Heart left ventricle (tissue), 13 donors: ENCODE data around the gene FAAP24.

Experiments
- POLR2A ChIP-seq, 2 donors: fragments of 450-650 bp; IDR thresholded peaks; one replicate each; pipeline ENCODE4 v1.6.1; 2017; ENCODE audit warnings: antibody characterized with exemption in 2 of 2, mild to moderate bottlenecking in 2 of 2, moderate library complexity in 2 of 2
- TF ChIP-seq, protein P1 (sequence below), 12 donors: fragments of 200-600 bp; sonication (generic) in 4 of 12; IDR thresholded peaks; one replicate each; pipeline versions ENCODE4 v1.5.0 to v1.8.0; 2018 to 2022; ENCODE audit warnings: antibody characterized with exemption in 12 of 12, mild to moderate bottlenecking in 5 of 12
- donor health status: ischemic (EF 13 %, LVEDD 7.1; RV severe dilation, severe dysfunction).
- donor health status: DM: no; HTN: yes; CAD: no.
- donor health status: DM: no; HTN: no; CAD: no.
- donor health status: ischemic (EF 25% LVEDD 6.9; RV normal size, moderate dysfunction).
- donor health status: ischemic (EF 25% LVEDD 5.7; RV mildly dilated, moderate dysfunction).
- donor health status: ischemic (EF 35%, LVEDD 5.7; RV mildly dilated, moderate dysfunction).
- donor health status: nonischemic (EF 11% LVEDD 7.7; RV severe dilation, severe dysfunction).
- donor health status: DM: yes; HTN: yes; CAD: no.
- donor health status: PGD.
- donor health status: ischemic (EF 29% LVEDD 5.4; RV normal size, mild dysfunction).
- donor health status: nonischemic (EF 23%, LVEDD 6.1; RV moderate dilation, normal function).

DNA sequence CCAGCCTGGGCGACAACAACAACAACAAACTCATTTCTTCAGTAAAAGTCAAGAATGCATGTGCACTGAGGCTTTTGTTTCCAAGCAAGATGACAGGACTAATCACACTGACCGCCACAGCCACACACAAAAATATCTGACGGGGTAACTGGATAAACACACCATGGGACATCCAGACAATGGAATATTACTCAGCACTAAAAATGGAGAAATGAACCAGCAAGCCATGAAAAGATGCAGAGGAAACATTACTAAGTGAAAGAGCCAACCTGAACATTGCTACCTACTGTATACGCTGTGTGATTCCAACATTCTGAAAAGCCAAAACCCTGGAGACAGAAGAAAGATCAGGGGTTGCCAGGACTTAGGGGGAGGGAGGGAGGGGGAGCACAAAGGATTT, 36.7 kb downstream of the FAAP24 start:
- no peak for TF ChIP-seq POLR2A (IDR thresholded peaks at IDR 0.05)
- TF ChIP-seq, protein P1, sequence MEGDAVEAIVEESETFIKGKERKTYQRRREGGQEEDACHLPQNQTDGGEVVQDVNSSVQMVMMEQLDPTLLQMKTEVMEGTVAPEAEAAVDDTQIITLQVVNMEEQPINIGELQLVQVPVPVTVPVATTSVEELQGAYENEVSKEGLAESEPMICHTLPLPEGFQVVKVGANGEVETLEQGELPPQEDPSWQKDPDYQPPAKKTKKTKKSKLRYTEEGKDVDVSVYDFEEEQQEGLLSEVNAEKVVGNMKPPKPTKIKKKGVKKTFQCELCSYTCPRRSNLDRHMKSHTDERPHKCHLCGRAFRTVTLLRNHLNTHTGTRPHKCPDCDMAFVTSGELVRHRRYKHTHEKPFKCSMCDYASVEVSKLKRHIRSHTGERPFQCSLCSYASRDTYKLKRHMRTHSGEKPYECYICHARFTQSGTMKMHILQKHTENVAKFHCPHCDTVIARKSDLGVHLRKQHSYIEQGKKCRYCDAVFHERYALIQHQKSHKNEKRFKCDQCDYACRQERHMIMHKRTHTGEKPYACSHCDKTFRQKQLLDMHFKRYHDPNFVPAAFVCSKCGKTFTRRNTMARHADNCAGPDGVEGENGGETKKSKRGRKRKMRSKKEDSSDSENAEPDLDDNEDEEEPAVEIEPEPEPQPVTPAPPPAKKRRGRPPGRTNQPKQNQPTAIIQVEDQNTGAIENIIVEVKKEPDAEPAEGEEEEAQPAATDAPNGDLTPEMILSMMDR (IDR thresholded peaks at IDR 0.05): no peak
